Body of pancreas (tissue), 4 donors: ENCODE data around the gene FAM131C. TPM values are rescaled to one million over a fixed set of nuclear protein-coding genes. Genes with fewer than 3 reads are reported as not detected.
A peak's percentile ranks its signal among the peaks of the same experiment; 100 is the strongest.

Experiments used
- ATAC-seq: fragments of 150-250 bp; one replicate; pipeline ENCODE4 v1.9.1; 2016
- DNase-seq, 4 donors: peaks; one replicate each; pipeline ENCODE4 v3.0.0-alpha.2; 2019
- H3K27ac ChIP-seq, 4 donors: fragments of 200-600 bp; sonication (generic); 1 replicate in 3 of 4; 2 replicates in 1 of 4; pipeline versions ENCODE4 v1.5.1 to v1.6.1; 2016 to 2019; ENCODE audit warnings: mild to moderate bottlenecking in 1 of 4, mixed read lengths in 1 of 4, moderate library complexity in 1 of 4
- H3K27me3 ChIP-seq, 2 donors: fragments of 200-600 bp; sonication (generic); one replicate each; pipeline ENCODE4 v1.6.0; 2016; ENCODE audit warnings: mild to moderate bottlenecking in 1 of 2
- H3K36me3 ChIP-seq, 2 donors: fragments of 200-600 bp; sonication (generic); replicated peaks in 1 of 2; 2 replicates each; pipeline ENCODE4 v1.5.1; 2016; ENCODE audit warnings: low read depth in 2 of 2; ENCODE audit not compliant: insufficient read depth in 1 of 2
- H3K4me1 ChIP-seq: fragments of 200-600 bp; sonication (generic); one replicate; pipeline ENCODE4 v1.6.0; 2016
- H3K4me3 ChIP-seq, 2 donors: fragments of 200-600 bp; sonication (generic); 1 replicate in 1 of 2; 2 replicates in 1 of 2; pipeline ENCODE4 v1.5.1; 2016 to 2019
- H3K9me3 ChIP-seq, 3 donors: fragments of 200-600 bp; sonication (generic); 1 replicate in 2 of 3; 2 replicates in 1 of 3; pipeline ENCODE4 v1.5.1; 2016
- CTCF ChIP-seq, 7 experiments: fragments of 450-650 bp in 4 of 7; fragments of 200-600 bp in 3 of 7; sonication (generic) in 3 of 7; IDR thresholded peaks; one replicate each; pipeline ENCODE4 v1.5.1; 2016 to 2019; ENCODE audit warnings: antibody characterized with exemption in 7 of 7
- POLR2A ChIP-seq, 3 donors: fragments of 450-650 bp; IDR thresholded peaks; one replicate each; pipeline ENCODE4 v1.6.1; 2016; ENCODE audit warnings: antibody characterized with exemption in 3 of 3, mild to moderate bottlenecking in 2 of 3
- WGBS, 2 donors: methylation state at CpG; one replicate each; pipeline ENCODE4 v1.1.5; 2017; 5-methylcytosine and 5-hydroxymethylcytosine counted together
- intact Hi-C: fragments of 100-400 bp; cut with DNase I; formaldehyde crosslinking; loops from one replicate; pipeline ENCODE4 v1.15.1; 2023
- total RNA-seq, 2 donors: library from RNA; depleted of rRNA; stranded (reverse); fragments of >200 nt; gene quantifications; one replicate each; pipeline ENCODE4 v1.1.0, GENCODE V29; 2016

The FAM131C gene
- total RNA-seq, 2 donors from 2014 or later: 4.2 TPM; not detected in 1

DNA sequence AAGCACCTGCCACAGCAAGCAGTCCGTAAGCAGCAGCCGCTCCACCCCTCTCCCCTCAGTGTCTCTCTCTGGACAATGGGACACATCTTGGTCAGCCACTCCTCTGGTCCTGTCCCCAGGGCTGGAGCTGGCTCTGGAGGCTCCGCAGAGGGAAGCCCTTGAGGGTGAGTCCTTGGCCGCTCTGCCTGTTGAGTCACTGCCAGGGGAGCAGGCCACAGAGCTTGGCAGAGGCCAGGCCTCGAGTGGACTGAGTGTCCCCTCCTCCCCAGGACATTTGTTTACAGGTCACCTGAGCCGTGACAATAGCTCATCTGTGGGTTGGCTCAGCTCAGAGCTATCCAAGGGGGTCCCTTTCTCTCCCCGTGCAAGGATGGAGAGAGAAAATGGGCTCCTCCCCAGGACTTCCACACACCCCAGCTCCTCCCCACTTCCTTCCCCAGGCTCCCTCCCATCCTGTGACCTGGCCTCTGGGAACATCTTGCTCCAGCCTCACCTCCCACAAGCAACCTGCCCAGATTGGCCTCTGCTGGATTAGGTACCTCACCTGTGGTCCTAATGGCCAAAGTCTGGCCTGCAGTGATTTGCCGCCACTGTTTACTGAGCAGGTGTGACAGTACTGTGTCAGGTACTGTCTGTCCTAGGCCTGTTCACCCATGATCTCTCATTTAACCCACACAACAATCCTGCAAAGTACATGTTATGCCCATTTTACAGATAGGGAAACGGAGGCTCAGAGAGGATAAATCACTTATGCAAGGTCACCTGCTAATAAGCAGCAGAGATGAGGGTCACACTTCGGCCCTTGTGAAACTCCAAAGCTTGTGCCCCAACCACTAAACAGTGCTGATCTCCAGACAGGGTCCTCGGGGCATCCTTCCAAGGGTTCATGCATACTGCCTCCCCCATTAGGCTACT lies 4.8 kb downstream of the FAM131C start:
- peak; percentile 67 to 88 (median 80) for DNase-seq
- intact Hi-C loops: no loop called here
- TF ChIP-seq CTCF (IDR thresholded peaks at IDR 0.05): no peak
- TF ChIP-seq POLR2A (IDR thresholded peaks at IDR 0.05): peak in 1 of 3 donors; percentile 20
- WGBS, 2 donors: 51 to 64% methylated on average over 7 to 11 of the region's 11 CpGs
- peaks cover 75% of the 10 kb centered on the region for H3K4me1 ChIP-seq
- ATAC-seq: peak; percentile 38
- no peaks in the 10 kb centered on the region for H3K9me3 ChIP-seq
- no peaks in the 10 kb centered on the region for H3K27me3 ChIP-seq
- H3K4me3 ChIP-seq: no peak overlapping the region
- no peaks in the 10 kb centered on the region for H3K36me3 ChIP-seq
- peak overlapping the region; percentile 19 to 84 (median 64) for H3K27ac ChIP-seq

GRCh38 chr1:16067933-16068332 lies 5.5 kb downstream of the FAM131C start:
- ATAC-seq: peak; percentile 7
- intact Hi-C loops: no loop called here
- DNase-seq: peak in 1 of 4 donors; percentile 36
- H3K4me1 ChIP-seq: peaks cover 71% of the 10 kb centered on the region
- WGBS, 2 donors: 46 to 54% methylated on average over 5 to 13 of the region's 13 CpGs
- H3K27ac ChIP-seq: peak overlapping the region; percentile 19 to 84 (median 64)
- no peak overlapping the region for H3K4me3 ChIP-seq
- no peak for TF ChIP-seq CTCF (IDR thresholded peaks at IDR 0.05)
- no peak for TF ChIP-seq POLR2A (IDR thresholded peaks at IDR 0.05)
- H3K36me3 ChIP-seq: no peaks in the 10 kb centered on the region
- no peaks in the 10 kb centered on the region for H3K9me3 ChIP-seq
- no peaks in the 10 kb centered on the region for H3K27me3 ChIP-seq

GRCh38 chr1:16067127-16067768 lies 6.2 kb downstream of the FAM131C start:
- 13 to 21% methylated on average over 5 to 6 of the region's 6 CpGs for WGBS, 2 donors
- H3K27ac ChIP-seq: peak overlapping the region; percentile 19 to 84 (median 64)
- H3K36me3 ChIP-seq: no peaks in the 10 kb centered on the region
- peak; percentile 96 to 97 (median 96) for DNase-seq
- H3K9me3 ChIP-seq: no peaks in the 10 kb centered on the region
- no peaks in the 10 kb centered on the region for H3K27me3 ChIP-seq
- peaks cover 66% of the 10 kb centered on the region for H3K4me1 ChIP-seq
- ATAC-seq: peak; percentile 88
- peak in 1 of 3 donors; percentile 24 for TF ChIP-seq POLR2A (IDR thresholded peaks at IDR 0.05)
- peak in 1 of 7 experiments; percentile 15 for TF ChIP-seq CTCF (IDR thresholded peaks at IDR 0.05)
- H3K4me3 ChIP-seq: no peak overlapping the region
- intact Hi-C loops: no loop called here

GRCh38 chr1:16066245-16066644 lies 7.2 kb downstream of the FAM131C start:
- intact Hi-C loops: no loop called here
- ATAC-seq (no peak), DNase-seq (no peak)
- H3K27ac ChIP-seq: peak overlapping the region in 2 of 4 donors; percentile 56 to 84
- peaks cover 66% of the 10 kb centered on the region for H3K4me1 ChIP-seq
- H3K27me3 ChIP-seq: no peaks in the 10 kb centered on the region
- H3K36me3 ChIP-seq: no peaks in the 10 kb centered on the region
- WGBS, 2 donors: 75 to 85% methylated on average over 4 of the region's 4 CpGs
- H3K9me3 ChIP-seq: no peaks in the 10 kb centered on the region
- H3K4me3 ChIP-seq: no peak overlapping the region
- TF ChIP-seq POLR2A (IDR thresholded peaks at IDR 0.05): no peak
- TF ChIP-seq CTCF (IDR thresholded peaks at IDR 0.05): no peak
